Hepatocyte (in vitro differentiated cells): ENCODE measurements around the gene ZNF26. TPM values are rescaled to one million over a fixed set of nuclear protein-coding genes. Genes with fewer than 3 reads are reported as not detected.

Experiments
- DNase-seq: peaks from one replicate; pipeline ENCODE4 v3.0.0-alpha.2; 2016; ENCODE audit warnings: low spot score
- H2AFZ ChIP-seq: fragments of 200-600 bp; sonication (generic); 2 replicates; pipeline ENCODE4 v1.6.0; 2016; ENCODE audit warnings: antibody characterized with exemption, mild to moderate bottlenecking
- H3K27ac ChIP-seq: fragments of 200-600 bp; sonication (generic); 2 replicates; pipeline ENCODE4 v1.5.1; 2016; ENCODE audit warnings: mild to moderate bottlenecking
- H3K27me3 ChIP-seq: fragments of 200-600 bp; sonication (generic); 2 replicates; pipeline ENCODE4 v1.6.1; 2016
- H3K36me3 ChIP-seq: fragments of 200-600 bp; sonication (generic); replicated peaks from 2 replicates; pipeline ENCODE4 v1.5.1; 2016; ENCODE audit warnings: low read depth; ENCODE audit not compliant: insufficient read depth
- H3K4me1 ChIP-seq: fragments of 200-600 bp; sonication (generic); 2 replicates; pipeline ENCODE4 v1.5.1; 2016; ENCODE audit warnings: mild to moderate bottlenecking, moderate library complexity; ENCODE audit not compliant: insufficient read depth
- H3K4me2 ChIP-seq: fragments of 200-600 bp; sonication (generic); 2 replicates; pipeline ENCODE4 v1.6.0; 2016
- H3K4me3 ChIP-seq: fragments of 200-600 bp; sonication (generic); 2 replicates; pipeline ENCODE4 v1.5.1; 2016; ENCODE audit warnings: mild to moderate bottlenecking
- H3K79me2 ChIP-seq: fragments of 200-600 bp; sonication (generic); 2 replicates; pipeline ENCODE4 v1.6.0; 2017; ENCODE audit warnings: mild to moderate bottlenecking
- H3K9me2 ChIP-seq: fragments of 200-600 bp; sonication (generic); replicated peaks from 2 replicates; pipeline ENCODE4 v1.6.0; 2017; ENCODE audit warnings: mild to moderate bottlenecking; ENCODE audit not compliant: insufficient read depth
- H3K9me3 ChIP-seq: fragments of 200-600 bp; sonication (generic); 2 replicates; pipeline ENCODE4 v1.5.1; 2016; ENCODE audit warnings: low read depth, mild to moderate bottlenecking
- H4K20me1 ChIP-seq: fragments of 200-600 bp; sonication (generic); 2 replicates; pipeline ENCODE4 v1.6.0; 2016; ENCODE audit warnings: mild to moderate bottlenecking; ENCODE audit not compliant: insufficient read depth, poor library complexity, severe bottlenecking
- EZH2 ChIP-seq: fragments of 200-600 bp; sonication (generic); IDR thresholded peaks from 2 replicates; pipeline ENCODE4 v1.6.1; 2016; ENCODE audit warnings: antibody characterized with exemption, mild to moderate bottlenecking, borderline replicate concordance
- EZH2phosphoT487 ChIP-seq: fragments of 200-600 bp; sonication (generic); IDR thresholded peaks from one replicate; pipeline ENCODE4 v1.6.1; 2018; ENCODE audit warnings: antibody characterized with exemption, mild to moderate bottlenecking, low read depth, moderate library complexity; ENCODE audit not compliant: unreplicated experiment, severe bottlenecking
- WGBS: methylation state at CpG from one replicate; pipeline ENCODE4 v1.1.6; 2016; ENCODE audit warnings: low lambda C conversion rate; ENCODE audit errors: missing lambda C conversion rate; 5-methylcytosine and 5-hydroxymethylcytosine counted together
- polyA plus RNA-seq: library from polyadenylated mRNA; unstranded; fragments of >200 nt; fragmentation: Nextera tagmentation; extraction: Ambion mirVana; gene quantifications from 2 replicates; pipeline ENCODE4 v1.2.1, GENCODE V29; 2016
- total RNA-seq: library from RNA; depleted of rRNA; stranded (reverse); fragments of >200 nt; gene quantifications from 2 replicates; pipeline ENCODE4 v1.2.3, GENCODE V29; 2014
- TF ChIP-seq, protein P1 (sequence below): fragments of 200-600 bp; sonication (generic); IDR thresholded peaks from 2 replicates; pipeline ENCODE4 v1.5.1; 2016; ENCODE audit warnings: antibody characterized with exemption, mild to moderate bottlenecking; ENCODE audit not compliant: poor library complexity

Gene ZNF26
- total and polyA plus RNA-seq, 2 experiments from 2014 or later = 5.3 to 15.2 TPM

DNA sequence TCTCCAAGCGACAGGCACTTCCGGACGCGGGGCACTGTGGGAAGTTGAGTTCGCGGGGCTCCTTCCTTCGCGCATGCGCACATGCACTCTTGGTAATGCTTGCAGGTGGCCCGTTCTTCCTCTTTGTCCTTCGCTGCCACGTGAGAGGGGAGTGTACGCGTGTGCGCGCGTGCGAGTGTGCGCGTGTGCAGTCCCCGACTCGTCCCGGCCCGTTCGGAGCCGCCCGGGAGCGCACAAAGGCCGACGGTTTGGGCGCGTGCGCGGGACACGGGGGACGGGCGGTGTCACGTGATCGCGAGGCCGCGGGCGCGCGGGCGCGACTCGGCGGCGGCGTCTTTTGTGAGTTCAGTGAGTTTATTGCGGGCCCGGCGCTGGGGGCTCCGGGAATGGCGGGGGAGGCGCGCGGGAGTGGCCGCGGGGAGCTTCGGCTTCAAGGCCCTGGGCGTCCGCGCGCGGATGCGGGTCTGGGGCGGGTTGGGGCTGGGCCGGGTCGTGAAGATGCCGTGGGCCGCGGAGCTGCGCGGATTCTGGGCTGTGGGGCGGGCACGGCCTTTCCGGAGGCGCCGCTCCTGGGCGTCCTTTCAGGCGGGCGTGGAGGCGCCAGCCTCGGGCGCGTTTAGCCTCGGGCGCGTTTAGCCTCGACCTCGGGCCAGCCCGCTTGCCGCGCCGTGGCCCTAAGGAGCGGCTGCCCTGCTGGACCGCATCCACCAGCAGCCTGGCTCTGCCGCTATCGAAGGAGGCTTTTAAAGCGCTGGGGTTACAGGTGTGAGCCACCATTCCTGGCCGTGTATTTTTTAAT lies 51.2 kb downstream of the ZNF26 start, which contains the start of gene ZNF84:
Gene ZNF84 (plus strand): TSS at position 303 of the 799 bp plus-strand sequence. CDS start 3,959 bp downstream, outside the sequence.
- Histone ChIP-seq H4K20me1 (no peaks in the 10 kb centered on the region), H3K36me3 (peaks cover 5% of the 10 kb centered on the region), H3K27me3 (no peaks in the 10 kb centered on the region), H3K4me2 (peak within 1 kb of the TSS; percentile 89), H3K79me2 (peaks cover 47% of the 10 kb centered on the region), H3K27ac (peak within 1 kb of the TSS; percentile 99), H3K4me1 (no peaks in the 10 kb centered on the region), H3K4me3 (peak within 1 kb of the TSS; percentile 61), H3K9me2 (no peaks in the 10 kb centered on the region), H3K9me3 (peaks cover 31% of the 10 kb centered on the region), H2AFZ (peak within 1 kb of the TSS; percentile 99)
- TF ChIP-seq, protein P1, sequence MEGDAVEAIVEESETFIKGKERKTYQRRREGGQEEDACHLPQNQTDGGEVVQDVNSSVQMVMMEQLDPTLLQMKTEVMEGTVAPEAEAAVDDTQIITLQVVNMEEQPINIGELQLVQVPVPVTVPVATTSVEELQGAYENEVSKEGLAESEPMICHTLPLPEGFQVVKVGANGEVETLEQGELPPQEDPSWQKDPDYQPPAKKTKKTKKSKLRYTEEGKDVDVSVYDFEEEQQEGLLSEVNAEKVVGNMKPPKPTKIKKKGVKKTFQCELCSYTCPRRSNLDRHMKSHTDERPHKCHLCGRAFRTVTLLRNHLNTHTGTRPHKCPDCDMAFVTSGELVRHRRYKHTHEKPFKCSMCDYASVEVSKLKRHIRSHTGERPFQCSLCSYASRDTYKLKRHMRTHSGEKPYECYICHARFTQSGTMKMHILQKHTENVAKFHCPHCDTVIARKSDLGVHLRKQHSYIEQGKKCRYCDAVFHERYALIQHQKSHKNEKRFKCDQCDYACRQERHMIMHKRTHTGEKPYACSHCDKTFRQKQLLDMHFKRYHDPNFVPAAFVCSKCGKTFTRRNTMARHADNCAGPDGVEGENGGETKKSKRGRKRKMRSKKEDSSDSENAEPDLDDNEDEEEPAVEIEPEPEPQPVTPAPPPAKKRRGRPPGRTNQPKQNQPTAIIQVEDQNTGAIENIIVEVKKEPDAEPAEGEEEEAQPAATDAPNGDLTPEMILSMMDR = no peak
- TF ChIP-seq EZH2phosphoT487 (no peak), EZH2 (no peak)
- WGBS = under 1% methylated on average over 52 of the region's 103 CpGs
- DNase-seq = peak; percentile 99

GRCh38 chr12:133038118-133038709 lies 52.0 kb downstream of the ZNF26 start:
- DNase-seq = no peak
- Histone ChIP-seq H3K9me2 (no peaks in the 10 kb centered on the region), H2AFZ (peak overlapping the region; percentile 96), H3K27me3 (no peaks in the 10 kb centered on the region), H3K36me3 (peaks cover 7% of the 10 kb centered on the region), H4K20me1 (no peaks in the 10 kb centered on the region), H3K4me1 (no peaks in the 10 kb centered on the region), H3K4me2 (peak overlapping the region; percentile 89), H3K79me2 (peaks cover 55% of the 10 kb centered on the region), H3K27ac (peak overlapping the region; percentile 99), H3K4me3 (peak overlapping the region; percentile 61), H3K9me3 (peaks cover 40% of the 10 kb centered on the region)
- 52% methylated on average over 4 of the region's 4 CpGs for WGBS
- TF ChIP-seq EZH2 (no peak), EZH2phosphoT487 (no peak)
- TF ChIP-seq, protein P1 = no peak

- H3K4me3 ChIP-seq = peak overlapping the region; percentile 25
- peaks cover 63% of the 10 kb centered on the region for H3K36me3 ChIP-seq
- H2AFZ ChIP-seq = no peak overlapping the region
- no peaks in the 10 kb centered on the region for H3K4me1 ChIP-seq
- H3K9me3 ChIP-seq = peaks cover 95% of the 10 kb centered on the region
- H3K27ac ChIP-seq = no peak overlapping the region
- no peak overlapping the region for H3K4me2 ChIP-seq
- no peaks in the 10 kb centered on the region for H4K20me1 ChIP-seq
- TF ChIP-seq EZH2phosphoT487 (no peak), EZH2 (no peak)
- TF ChIP-seq, protein P1 = no peak
- H3K27me3 ChIP-seq = no peaks in the 10 kb centered on the region
- peaks cover 48% of the 10 kb centered on the region for H3K79me2 ChIP-seq
- no peak for DNase-seq
- H3K9me2 ChIP-seq = no peaks in the 10 kb centered on the region
- 97% methylated on average over 3 of the region's 3 CpGs for WGBS
These were observed 60.5 kb downstream of the ZNF26 start for GRCh38 chr12:133046698-133047097.
